Testis (tissue), 2 donors: Measurements from ENCODE around the gene DTNB.

Experiments used
- CTCF ChIP-seq, 3 experiments: fragments of 450-650 bp in 2 of 3; fragments of 200-600 bp in 1 of 3; sonication (generic) in 1 of 3; IDR thresholded peaks; one replicate each; pipeline ENCODE4 v1.5.1; 2016 to 2019; ENCODE audit warnings: antibody characterized with exemption in 3 of 3, mild to moderate bottlenecking in 2 of 3, moderate library complexity in 1 of 3
- POLR2A ChIP-seq: fragments of 450-650 bp; IDR thresholded peaks from one replicate; pipeline ENCODE4 v1.6.1; 2017; ENCODE audit warnings: antibody characterized with exemption, mild to moderate bottlenecking, moderate library complexity

DNA sequence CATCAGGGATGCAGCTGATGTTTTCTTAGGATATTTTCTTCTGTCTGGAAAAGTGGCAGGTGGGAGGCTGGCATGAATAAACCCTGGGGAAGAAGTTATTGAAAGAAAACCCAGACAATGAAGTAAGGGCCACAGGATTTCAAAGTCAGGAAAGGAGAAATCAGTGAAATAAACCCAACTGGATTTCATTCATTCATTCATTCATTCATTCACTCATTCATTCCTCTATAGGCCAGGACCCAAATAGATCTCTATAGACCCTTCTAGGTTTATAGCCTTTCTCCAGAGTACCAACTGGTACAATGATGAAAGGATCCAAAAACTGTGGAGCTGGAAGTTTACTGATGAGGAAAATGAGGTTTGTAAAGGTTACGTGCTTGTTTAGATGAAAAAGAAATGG lies 264.3 kb downstream of the DTNB start:
- TF ChIP-seq CTCF (IDR thresholded peaks at IDR 0.05) (no peak), POLR2A (no peak)
